HL-60/S4 treated with retinoic acid at 250 ng/mL for 4 days and 3 days (cell line): ENCODE results near the gene STK31.
"Not testable (repeated sequence)": the region's sequence is repeated elsewhere in the genome, so short reads cannot be mapped to it uniquely, and the experiment has no call there.

ENCODE experiments used
- in situ Hi-C: fragments of 300-500 bp; cut with MboI; formaldehyde crosslinking; loops from 2 replicates; pipeline ENCODE4 v1.7.0; 2022; ENCODE audit warnings: low sequenced_read_pairs

The STK31 gene

GRCh38 chr7:23791721-23792120 is 81.7 kb downstream of the STK31 start:
- in situ Hi-C loops, result no loop called here

DNA sequence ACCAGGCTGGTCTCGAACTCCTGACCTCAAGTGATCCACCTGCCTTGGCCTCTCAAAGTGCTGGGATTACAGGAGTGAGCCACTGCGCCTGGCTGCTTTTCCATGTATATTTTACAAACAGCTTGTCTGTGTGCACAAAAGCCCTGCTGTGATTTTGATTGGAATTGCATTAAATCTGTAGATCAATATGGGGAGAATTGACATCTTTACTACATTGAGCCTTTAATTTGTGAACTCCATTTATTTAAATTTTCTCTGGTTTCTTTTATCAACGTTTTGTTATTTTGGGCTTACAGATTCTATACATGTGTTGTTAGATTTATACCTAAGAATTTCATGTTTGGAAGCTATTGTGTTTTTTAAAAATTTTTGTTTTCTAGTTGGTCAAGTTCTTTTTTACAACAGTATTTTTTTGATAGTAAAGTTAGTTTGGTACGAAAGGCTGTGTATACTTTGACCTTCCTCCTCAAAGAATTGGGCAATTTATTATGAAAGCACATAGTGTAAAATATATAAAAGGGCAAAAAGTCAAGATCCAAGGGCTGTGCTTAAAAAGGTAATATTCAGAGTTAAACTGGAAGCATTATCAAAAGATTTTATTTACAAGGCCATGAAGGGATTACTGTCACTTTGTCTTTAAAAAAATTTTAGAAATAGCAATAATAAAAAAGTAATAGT is 92.8 kb downstream of the STK31 start:
- in situ Hi-C loops, result no loop called here

DNA sequence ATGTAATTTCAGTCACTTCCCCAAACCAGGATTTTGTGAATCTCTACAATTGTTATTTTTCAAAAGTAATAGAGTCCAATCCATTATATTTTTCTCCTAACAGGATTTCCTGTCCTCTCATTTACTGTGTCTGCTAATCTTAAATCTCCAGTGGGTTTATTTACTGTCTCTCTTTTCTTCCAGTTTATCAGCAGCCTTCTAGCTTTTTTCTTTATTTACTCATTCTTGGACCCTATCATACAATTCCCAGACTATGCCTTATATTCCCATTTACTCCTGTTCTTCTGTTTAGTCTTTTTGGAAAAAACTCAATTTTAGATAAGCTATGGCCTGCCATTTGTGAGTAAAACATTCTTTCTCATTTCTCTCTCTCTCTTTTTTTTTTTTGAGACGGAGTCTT is 94.7 kb downstream of the STK31 start:
- in situ Hi-C loops, result no loop called here

DNA sequence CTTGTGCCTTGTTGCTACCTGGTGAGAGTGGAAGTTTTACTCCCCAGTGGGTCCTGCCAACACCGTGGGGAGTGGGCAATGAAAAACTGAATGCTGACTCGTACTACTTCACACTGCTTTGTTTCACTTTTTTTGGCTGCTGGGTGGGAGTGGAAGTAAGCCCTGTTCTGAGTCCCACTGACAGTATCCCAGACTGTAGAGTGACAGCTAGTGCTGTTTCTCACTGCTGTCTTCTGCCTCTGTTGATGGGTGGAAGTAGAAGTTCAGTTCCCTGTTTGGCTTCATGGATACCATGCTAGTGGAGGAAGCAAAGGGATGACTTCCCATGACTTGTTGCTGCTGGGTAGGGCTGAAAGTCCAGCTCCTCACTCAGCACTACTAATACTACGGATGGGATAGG is 98.4 kb downstream of the STK31 start:
- in situ Hi-C loops, result no loop called here

DNA sequence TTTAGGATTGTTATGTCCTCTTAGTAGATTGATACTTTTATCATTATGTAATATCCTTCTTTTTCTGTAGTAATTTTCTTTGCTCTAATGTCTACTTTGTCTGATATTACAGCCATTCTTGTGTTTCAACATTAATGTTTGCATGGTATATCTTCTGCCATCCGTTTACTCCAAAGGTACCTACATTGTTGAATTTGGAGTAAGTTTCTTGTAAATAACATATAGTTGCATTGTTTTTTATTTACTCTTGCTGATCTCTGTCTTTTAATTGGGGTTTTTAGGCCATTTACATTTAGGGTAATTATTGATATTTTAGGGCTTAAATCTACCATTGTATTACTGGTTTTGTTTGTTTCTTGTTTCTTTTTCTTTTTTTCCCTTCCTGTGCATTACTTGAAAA is 100.1 kb downstream of the STK31 start:
- in situ Hi-C loops, result no loop called here

- in situ Hi-C loops, result no loop called here
Observed at GRCh38 chr7:23811540-23811939, 101.5 kb downstream of the STK31 start.

GRCh38 chr7:23828125-23828524 is 118.1 kb downstream of the STK31 start:
- in situ Hi-C loops, result not testable (repeated sequence)

DNA sequence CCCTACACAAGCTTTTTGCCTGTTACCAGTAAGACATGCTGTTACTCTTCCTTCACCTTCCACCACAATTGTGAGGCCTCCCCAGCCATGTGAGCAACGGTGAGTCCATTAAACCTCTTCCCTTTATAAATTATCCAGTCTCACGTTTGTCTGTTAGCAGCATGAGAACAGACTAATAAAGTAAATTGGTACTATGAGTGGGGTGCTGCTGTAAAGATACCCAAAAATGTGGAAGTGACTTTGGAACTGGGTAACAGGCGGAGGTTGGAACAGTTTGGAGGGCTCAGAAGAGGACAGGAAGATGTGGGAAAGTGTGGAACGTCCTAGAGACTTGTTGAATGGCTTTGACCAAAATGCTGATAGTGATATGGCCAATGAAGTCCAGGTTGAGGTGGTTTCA is 122.7 kb downstream of the STK31 start:
- in situ Hi-C loops, result not testable (repeated sequence)

DNA sequence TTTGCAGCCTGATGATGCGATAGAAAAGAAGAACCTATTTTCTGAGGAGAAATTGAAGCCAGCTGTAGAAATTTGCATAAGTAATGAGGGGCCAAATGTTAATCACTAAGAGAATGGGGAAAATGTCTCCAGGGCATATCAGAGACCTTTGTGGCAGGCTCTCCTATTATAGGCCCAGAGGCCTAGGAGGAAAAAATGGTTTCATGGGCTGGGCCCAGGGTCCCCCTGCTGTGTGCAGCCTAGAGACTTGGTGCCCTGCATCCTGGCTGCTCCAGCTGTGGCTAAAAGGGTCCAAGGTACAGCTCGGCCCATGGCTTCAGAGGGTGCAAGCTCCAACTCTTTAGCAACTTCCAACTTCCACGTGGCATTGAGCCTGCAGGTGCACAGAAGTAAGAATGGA is 123.4 kb downstream of the STK31 start:
- in situ Hi-C loops, result no loop called here

DNA sequence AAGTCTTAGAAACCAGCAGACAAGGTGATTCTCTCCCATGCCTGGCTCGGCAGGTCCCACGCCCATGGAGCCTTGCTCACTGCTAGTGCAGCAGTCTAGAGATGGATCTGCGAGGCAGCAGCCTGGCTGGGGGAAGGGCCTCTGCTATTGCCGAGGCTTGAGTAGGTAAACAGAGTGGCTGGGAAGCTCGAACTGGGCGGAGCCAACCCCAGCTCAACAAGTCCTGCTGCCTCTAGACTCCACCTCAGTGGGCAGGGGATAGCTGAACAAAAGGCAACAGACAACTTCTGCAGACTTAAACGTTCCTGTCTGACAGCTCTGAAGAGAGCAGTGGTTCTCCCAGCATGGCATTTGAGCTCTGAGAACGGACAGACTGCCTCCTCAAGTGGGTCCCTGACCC is 134.8 kb downstream of the STK31 start:
- in situ Hi-C loops, result not testable (repeated sequence)

DNA sequence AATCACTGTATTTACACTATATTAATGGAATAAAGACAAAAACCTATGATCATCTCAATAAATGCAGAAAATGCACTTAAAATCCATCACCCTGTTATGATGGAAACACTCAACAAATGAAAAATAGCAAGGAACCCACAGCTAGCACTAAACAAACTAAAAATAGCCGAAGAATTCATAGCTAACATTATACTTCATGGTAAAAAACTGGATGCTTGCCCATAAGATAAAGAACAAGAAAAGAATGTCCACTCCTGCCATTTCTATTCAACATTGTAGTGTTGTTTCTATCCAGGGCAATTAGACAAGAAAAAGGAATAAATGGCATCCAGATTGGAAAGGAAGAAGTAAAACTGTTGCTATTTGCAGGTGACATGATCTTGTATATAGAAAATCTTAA is 142.1 kb downstream of the STK31 start:
- in situ Hi-C loops, result no loop called here

DNA sequence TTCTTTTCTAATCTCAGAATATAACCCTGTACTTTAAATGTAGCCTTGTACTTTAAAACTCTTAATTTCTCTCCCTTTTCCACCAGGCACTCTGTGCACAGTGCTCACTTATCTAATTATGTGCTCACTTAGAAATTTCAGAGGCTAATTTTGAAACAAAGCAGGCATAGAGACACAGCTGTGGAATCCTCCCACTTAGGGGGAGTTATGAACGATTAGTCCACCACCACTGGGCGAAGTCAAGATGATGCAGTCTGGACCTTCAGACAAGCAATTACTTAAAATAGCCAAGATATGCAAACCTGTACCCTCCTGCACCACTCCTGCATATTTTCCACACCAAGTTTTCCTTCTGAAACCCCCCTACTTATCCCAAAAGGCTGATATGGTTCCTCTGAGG is 143.0 kb downstream of the STK31 start:
- in situ Hi-C loops, result no loop called here

GRCh38 chr7:23863209-23863787 is 153.3 kb downstream of the STK31 start:
- in situ Hi-C loops, result no loop called here

- in situ Hi-C loops, result no loop called here
Observed at GRCh38 chr7:23864973-23865372, 155.0 kb downstream of the STK31 start.

GRCh38 chr7:23873306-23873705 is 163.3 kb downstream of the STK31 start:
- in situ Hi-C loops, result no loop called here

- in situ Hi-C loops, result not testable (repeated sequence)
Observed at GRCh38 chr7:23876526-23876925, 166.5 kb downstream of the STK31 start.
